Tibial artery (tissue), 4 donors: Measurements from ENCODE around the gene DPP6.
A peak's percentile ranks its signal among the peaks of the same experiment; 100 is the strongest.

Experiments used
- DNase-seq, 2 donors: peaks; one replicate each; pipeline ENCODE4 v3.0.0-alpha.2; 2019
- H3K27ac ChIP-seq, 2 donors: fragments of 200-600 bp; sonication (generic) in 1 of 2; 1 replicate in 1 of 2; 2 replicates in 1 of 2; pipeline ENCODE4 v1.5.1; 2018 to 2019; ENCODE audit warnings: mild to moderate bottlenecking in 1 of 2
- H3K27me3 ChIP-seq, 2 donors: fragments of 200-600 bp; sonication (generic) in 1 of 2; one replicate each; pipeline versions ENCODE4 v1.5.1 to v1.6.0; 2016 to 2019
- H3K36me3 ChIP-seq, 3 donors: fragments of 200-600 bp; sonication (generic) in 2 of 3; one replicate each; pipeline ENCODE4 v1.5.1; 2016 to 2019; ENCODE audit warnings: mild to moderate bottlenecking in 2 of 3
- H3K4me1 ChIP-seq, 4 donors: fragments of 200-600 bp; sonication (generic) in 2 of 4; 1 replicate in 3 of 4; 2 replicates in 1 of 4; pipeline ENCODE4 v1.5.1; 2016 to 2019
- H3K4me3 ChIP-seq, 2 donors: fragments of 200-600 bp; sonication (generic) in 1 of 2; 1 replicate in 1 of 2; 2 replicates in 1 of 2; pipeline ENCODE4 v1.5.1; 2018 to 2019; ENCODE audit warnings: mild to moderate bottlenecking in 2 of 2
- H3K9me3 ChIP-seq, 3 donors: fragments of 200-600 bp; sonication (generic) in 1 of 3; one replicate each; pipeline ENCODE4 v1.5.1; 2016 to 2019
- intact Hi-C: fragments of 100-400 bp; cut with DNase I; formaldehyde crosslinking; loops from one replicate; pipeline ENCODE4 v1.15.0; 2023; ENCODE audit warnings: low total_unique reads
- TF ChIP-seq, protein P1 (sequence below), 2 experiments: fragments of 200-600 bp in 1 of 2; fragments of 450-650 bp in 1 of 2; IDR thresholded peaks; one replicate each; pipeline ENCODE4 v1.5.1; 2017 to 2019; ENCODE audit warnings: antibody characterized with exemption in 2 of 2, mild to moderate bottlenecking in 1 of 2, moderate library complexity in 1 of 2

The DPP6 gene

DNA sequence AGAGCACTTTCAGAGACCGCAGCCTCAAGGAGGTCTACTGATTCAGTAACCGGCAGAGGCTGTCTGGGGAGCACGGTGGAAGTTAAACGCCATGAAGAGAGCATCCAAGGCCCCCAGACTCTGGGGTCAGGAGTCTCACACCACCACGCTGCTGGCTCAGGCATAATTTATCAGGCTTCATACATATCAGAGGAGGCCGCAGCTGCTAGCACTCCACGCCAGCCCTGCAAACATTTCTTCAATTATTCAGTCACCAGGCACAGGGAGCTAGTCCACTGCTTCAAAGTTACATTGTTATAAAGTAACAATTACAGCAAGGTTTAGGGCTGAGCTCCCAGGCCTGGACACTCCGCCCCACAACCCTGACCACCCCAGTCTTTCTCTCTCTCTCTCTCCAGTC lies 852.9 kb downstream of the DPP6 start:
- no peak overlapping the region for H3K27ac ChIP-seq
- TF ChIP-seq, protein P1, sequence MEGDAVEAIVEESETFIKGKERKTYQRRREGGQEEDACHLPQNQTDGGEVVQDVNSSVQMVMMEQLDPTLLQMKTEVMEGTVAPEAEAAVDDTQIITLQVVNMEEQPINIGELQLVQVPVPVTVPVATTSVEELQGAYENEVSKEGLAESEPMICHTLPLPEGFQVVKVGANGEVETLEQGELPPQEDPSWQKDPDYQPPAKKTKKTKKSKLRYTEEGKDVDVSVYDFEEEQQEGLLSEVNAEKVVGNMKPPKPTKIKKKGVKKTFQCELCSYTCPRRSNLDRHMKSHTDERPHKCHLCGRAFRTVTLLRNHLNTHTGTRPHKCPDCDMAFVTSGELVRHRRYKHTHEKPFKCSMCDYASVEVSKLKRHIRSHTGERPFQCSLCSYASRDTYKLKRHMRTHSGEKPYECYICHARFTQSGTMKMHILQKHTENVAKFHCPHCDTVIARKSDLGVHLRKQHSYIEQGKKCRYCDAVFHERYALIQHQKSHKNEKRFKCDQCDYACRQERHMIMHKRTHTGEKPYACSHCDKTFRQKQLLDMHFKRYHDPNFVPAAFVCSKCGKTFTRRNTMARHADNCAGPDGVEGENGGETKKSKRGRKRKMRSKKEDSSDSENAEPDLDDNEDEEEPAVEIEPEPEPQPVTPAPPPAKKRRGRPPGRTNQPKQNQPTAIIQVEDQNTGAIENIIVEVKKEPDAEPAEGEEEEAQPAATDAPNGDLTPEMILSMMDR (IDR thresholded peaks at IDR 0.05), result no peak

DNA sequence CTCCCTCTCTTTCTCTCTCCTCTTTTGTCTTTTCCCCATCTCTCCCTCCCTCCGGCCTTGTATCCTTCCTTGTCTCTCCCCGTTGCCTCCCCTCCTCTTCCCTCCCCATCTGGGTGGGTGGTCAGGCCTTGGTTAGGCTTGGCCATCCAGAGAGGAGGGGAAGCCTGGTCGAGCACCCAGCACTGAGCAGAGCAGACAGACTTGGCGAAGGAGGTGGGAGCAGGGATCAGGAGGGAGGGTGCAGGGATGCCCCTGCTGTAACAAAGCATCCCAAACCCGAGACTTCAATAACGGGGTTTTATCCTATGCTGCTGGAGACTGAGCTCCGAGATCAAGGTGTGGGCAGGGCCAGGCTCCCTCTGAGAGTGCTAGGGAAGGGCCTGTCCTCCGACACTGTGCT lies 853.4 kb downstream of the DPP6 start:
- no peaks in the 10 kb centered on the region for H3K4me1 ChIP-seq
- H3K36me3 ChIP-seq, result no peaks in the 10 kb centered on the region
- TF ChIP-seq, protein P1 (IDR thresholded peaks at IDR 0.05), result no peak
- no peak overlapping the region for H3K4me3 ChIP-seq
- peaks cover 0 to 23% of the 10 kb centered on the region in 2 donors for H3K27me3 ChIP-seq
- intact Hi-C loops, result no loop called here
- no peak for DNase-seq
- no peaks in the 10 kb centered on the region for H3K9me3 ChIP-seq
- H3K27ac ChIP-seq, result no peak overlapping the region

More for the DNA sequence above, 852.9 kb downstream of the DPP6 start:
- no peaks in the 10 kb centered on the region for H3K9me3 ChIP-seq
- no peak for DNase-seq
- H3K36me3 ChIP-seq, result no peaks in the 10 kb centered on the region
- no peak overlapping the region for H3K4me3 ChIP-seq
- peaks cover 0 to 21% of the 10 kb centered on the region in 2 donors for H3K27me3 ChIP-seq
- intact Hi-C loops, result no loop called here
- no peaks in the 10 kb centered on the region for H3K4me1 ChIP-seq

DNA sequence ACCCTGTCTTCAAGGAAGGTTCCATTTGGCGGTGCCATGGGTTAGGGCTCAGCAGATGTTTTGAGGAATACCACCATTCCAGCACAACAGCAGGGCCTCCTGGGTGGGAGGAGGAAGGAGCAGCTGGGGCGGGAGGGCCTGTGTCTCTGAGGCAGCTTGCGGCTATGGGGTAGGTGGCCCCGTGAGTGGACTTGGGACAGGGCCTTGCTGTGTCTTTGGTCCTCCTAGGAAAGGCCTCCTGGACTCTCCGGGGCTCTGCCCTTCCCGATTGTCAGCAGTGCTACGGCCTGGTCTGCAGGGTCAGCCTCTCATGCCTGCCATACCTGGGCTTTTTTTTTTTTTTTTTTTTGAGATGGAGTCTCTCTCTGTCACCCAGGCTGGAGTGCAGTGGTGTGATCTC lies 854.0 kb downstream of the DPP6 start:
- no peak for DNase-seq
- Histone ChIP-seq H3K27ac (no peak overlapping the region), H3K36me3 (no peaks in the 10 kb centered on the region), H3K4me3 (no peak overlapping the region), H3K27me3 (peaks cover 0 to 28% of the 10 kb centered on the region in 2 donors), H3K4me1 (no peaks in the 10 kb centered on the region), H3K9me3 (peaks cover 0 to 5% (median 0%) of the 10 kb centered on the region in 3 donors)
- intact Hi-C loops, result no loop called here
- TF ChIP-seq, protein P1 (IDR thresholded peaks at IDR 0.05), result no peak

DNA sequence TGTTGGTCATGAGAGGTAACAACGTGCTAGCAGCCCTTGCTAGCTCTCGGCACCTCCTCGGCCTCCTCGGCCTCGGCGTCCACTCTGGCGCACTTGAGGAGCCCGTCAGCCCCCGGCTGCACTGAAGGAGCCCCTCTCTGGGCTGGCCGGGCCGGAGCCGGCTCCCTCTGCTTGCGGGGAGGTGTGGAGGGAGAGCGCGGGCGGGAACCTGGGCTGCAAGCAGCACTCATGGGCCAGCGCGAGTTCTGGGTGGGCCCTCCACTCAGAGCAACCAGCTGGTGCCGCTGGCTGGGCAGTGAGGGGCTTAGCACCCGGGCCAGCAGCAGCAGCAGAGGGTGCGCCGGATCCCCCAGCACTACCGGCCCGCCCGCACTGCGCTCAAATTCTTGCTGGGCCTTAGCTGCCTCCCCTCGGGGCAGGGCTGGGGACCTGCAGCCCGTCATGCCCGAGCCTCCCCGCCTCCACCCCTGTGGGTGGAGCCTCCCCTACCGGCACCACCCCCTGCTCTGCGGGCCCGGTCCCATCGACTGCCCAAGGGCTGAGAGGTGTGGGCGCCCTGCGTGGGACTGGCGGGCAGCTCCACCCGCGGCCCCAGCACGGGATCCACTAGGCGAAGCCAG lies 854.6 kb downstream of the DPP6 start:
- TF ChIP-seq, protein P1 (IDR thresholded peaks at IDR 0.05), result no peak
- peaks cover 0 to 7% (median 0%) of the 10 kb centered on the region in 3 donors for H3K9me3 ChIP-seq
- H3K27me3 ChIP-seq, result peaks cover 0 to 28% of the 10 kb centered on the region in 2 donors
- H3K4me1 ChIP-seq, result no peaks in the 10 kb centered on the region
- H3K27ac ChIP-seq, result no peak overlapping the region
- peak in 1 of 2 donors; percentile 48 for DNase-seq
- no peak overlapping the region for H3K4me3 ChIP-seq
- intact Hi-C loops, result no loop called here
- no peaks in the 10 kb centered on the region for H3K36me3 ChIP-seq

DNA sequence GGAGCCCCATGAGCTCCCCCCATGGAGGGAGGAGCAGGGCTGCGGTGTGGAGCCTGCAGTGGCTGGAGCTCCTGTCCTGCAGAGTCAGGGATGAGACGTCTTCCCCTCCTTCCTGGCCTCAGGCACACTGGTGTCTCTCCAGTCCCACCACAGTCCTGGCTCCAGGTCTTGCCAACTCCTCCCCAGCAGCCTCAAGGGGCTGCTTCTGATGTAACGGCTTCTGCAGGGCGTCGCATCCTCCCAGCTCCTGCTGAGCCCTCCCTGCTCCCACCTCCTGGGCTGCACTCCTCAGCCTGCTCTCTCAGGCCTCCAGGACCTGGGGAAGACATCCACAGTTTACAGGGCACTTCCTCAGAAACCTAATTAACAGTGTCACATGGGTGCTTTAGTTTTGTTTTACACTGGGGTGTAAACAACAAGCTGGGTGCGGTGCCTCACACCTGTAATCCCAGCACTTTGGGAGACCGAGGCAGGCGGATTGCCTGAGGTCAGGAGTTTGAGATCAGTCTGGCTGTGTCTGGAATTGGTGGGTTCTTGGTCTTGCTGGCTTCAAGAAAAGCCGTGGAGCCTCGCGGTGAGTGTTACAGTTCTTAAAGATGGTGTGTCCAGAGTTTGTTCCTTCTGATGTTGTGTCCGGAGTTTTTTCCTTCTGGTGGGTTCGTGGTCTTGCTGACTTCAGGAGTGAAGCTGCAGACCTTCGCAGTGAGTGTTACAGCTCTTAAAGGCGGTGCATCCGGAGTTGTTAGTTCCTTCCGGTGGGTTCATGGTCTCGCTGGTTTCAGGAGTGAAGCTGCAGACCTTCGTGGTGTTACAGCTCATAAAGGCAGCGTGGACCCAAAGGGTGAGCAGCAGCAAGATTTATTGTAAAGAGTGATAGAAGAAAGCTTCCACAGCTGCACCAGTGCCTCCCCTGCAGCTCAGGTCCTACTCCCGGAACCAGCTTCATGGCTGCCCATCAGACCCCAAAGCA lies 855.7 kb downstream of the DPP6 start:
- Histone ChIP-seq H3K27me3 (peaks cover 0 to 28% of the 10 kb centered on the region in 2 donors), H3K27ac (no peak overlapping the region), H3K4me1 (no peaks in the 10 kb centered on the region), H3K9me3 (peaks cover 0 to 7% (median 0%) of the 10 kb centered on the region in 3 donors), H3K36me3 (no peaks in the 10 kb centered on the region), H3K4me3 (no peak overlapping the region)
- TF ChIP-seq, protein P1 (IDR thresholded peaks at IDR 0.05), result no peak
- DNase-seq, result no peak
- intact Hi-C loops, result no loop called here
